H1 (cell line): Measurements from ENCODE around the gene GALNT13. TPM values are rescaled to one million over a fixed set of nuclear protein-coding genes. Genes with fewer than 3 reads are reported as not detected.

Experiments
- CBX5 ChIP-seq: fragments of 300-800, 300-1000 bp; sonication (generic); IDR thresholded peaks from 2 replicates; pipeline ENCODE4 v1.7.1; 2016; ENCODE audit warnings: antibody characterized with exemption, low read length, low read depth
- EZH2 ChIP-seq: fragments of 200-600 bp; sonication (generic); IDR thresholded peaks from 2 replicates; pipeline ENCODE4 v1.7.1; 2012; ENCODE audit warnings: low read depth, mild to moderate bottlenecking, moderate library complexity, low read length, inconsistent platforms; ENCODE audit not compliant: severe bottlenecking
- JUND ChIP-seq: IDR thresholded peaks from 2 replicates; pipeline ENCODE4 v1.6.1; 2011; ENCODE audit warnings: mild to moderate bottlenecking, improper control_type of control experiment, low read length
- NANOG ChIP-seq: IDR thresholded peaks from 2 replicates; pipeline ENCODE4 v1.6.1; 2011; ENCODE audit warnings: low read length, low read depth, mild to moderate bottlenecking, inconsistent platforms; ENCODE audit not compliant: insufficient read depth, poor library complexity, severe bottlenecking
- NRF1 ChIP-seq: IDR thresholded peaks from 2 replicates; pipeline ENCODE4 v1.6.1; 2011; ENCODE audit warnings: mild to moderate bottlenecking, low read depth, low read length, improper control_type of control experiment
- POLR2AphosphoS5 ChIP-seq: IDR thresholded peaks from 2 replicates; pipeline ENCODE4 v1.6.1; 2011; ENCODE audit warnings: low read depth, low read length
- RBBP5 ChIP-seq: IDR thresholded peaks from 2 replicates; pipeline ENCODE4 v1.7.1; 2012; ENCODE audit warnings: low read depth, mild to moderate bottlenecking, inconsistent platforms, low read length, moderate library complexity, borderline replicate concordance
- SRF ChIP-seq: IDR thresholded peaks from 2 replicates; pipeline ENCODE4 v1.6.1; 2011; ENCODE audit warnings: mild to moderate bottlenecking, low read depth, low read length, moderate library complexity
- TBP ChIP-seq: IDR thresholded peaks from 2 replicates; pipeline ENCODE4 v1.6.1; 2011; ENCODE audit warnings: low read depth, low read length, improper control_type of control experiment
- TEAD4 ChIP-seq: IDR thresholded peaks from 2 replicates; pipeline ENCODE4 v1.6.1; 2012; ENCODE audit warnings: low read depth, low read length, inconsistent platforms, mixed read lengths
- polyA plus RNA-seq, 7 experiments: library from polyadenylated mRNA; depleted of rRNA in 3 of 7; stranded (reverse) in 5 of 7; unstranded in 2 of 7; fragments of >200 nt in 5 of 7; fragments of 200-250 nt in 2 of 7; gene quantifications; 1 replicate in 5 of 7; 2 replicates in 1 of 7; 4 replicates in 1 of 7; pipeline versions ENCODE4 v1.2.1 to v1.2.3, GENCODE V29; 2011 to 2013; ENCODE audit warnings: missing spikeins in 2 of 7, mixed read lengths in 2 of 7
- total RNA-seq: library from RNA; stranded (reverse); fragmentation: NEBNext Ultra II Directional; extraction: Animal tissue kit (Norgen Biotek cat#: 25700); gene quantifications from 2 replicates; pipeline ENCODE4 v1.2.1, GENCODE V29; 2021
- TF ChIP-seq, protein P1 (sequence below): fragments of 300-600 bp; sonication (generic); IDR thresholded peaks from 2 replicates; pipeline ENCODE4 v1.7.1; 2012; ENCODE audit warnings: low read length, moderate library complexity, mild to moderate bottlenecking, inconsistent platforms; ENCODE audit not compliant: insufficient replicate concordance

GALNT13 gene
- total and polyA plus RNA-seq, 2 of the 8 experiments (the other 6 are each of a cell fraction or from before 2014, with no cell fraction given): 3.2 to 9.6 TPM

DNA sequence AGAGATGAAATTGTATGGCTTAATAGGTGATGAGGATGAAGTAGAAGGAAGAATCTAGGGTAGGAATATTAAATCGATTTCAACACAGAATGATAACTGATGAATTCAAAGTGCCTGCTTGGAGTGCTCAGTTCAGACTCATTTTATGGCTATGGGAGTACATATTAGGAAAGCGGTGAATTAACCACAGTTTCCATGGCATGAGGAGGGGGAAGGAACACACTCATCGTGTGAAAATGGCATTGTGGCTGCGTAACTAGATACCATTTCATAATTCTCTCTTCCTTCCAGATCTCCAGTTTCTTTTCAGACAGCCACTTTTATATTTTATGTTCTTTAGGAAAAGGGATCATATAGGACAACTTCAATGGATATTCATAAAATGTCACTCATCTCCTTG lies 594.5 kb downstream of the GALNT13 start (continued):
- TF ChIP-seq, protein P1, sequence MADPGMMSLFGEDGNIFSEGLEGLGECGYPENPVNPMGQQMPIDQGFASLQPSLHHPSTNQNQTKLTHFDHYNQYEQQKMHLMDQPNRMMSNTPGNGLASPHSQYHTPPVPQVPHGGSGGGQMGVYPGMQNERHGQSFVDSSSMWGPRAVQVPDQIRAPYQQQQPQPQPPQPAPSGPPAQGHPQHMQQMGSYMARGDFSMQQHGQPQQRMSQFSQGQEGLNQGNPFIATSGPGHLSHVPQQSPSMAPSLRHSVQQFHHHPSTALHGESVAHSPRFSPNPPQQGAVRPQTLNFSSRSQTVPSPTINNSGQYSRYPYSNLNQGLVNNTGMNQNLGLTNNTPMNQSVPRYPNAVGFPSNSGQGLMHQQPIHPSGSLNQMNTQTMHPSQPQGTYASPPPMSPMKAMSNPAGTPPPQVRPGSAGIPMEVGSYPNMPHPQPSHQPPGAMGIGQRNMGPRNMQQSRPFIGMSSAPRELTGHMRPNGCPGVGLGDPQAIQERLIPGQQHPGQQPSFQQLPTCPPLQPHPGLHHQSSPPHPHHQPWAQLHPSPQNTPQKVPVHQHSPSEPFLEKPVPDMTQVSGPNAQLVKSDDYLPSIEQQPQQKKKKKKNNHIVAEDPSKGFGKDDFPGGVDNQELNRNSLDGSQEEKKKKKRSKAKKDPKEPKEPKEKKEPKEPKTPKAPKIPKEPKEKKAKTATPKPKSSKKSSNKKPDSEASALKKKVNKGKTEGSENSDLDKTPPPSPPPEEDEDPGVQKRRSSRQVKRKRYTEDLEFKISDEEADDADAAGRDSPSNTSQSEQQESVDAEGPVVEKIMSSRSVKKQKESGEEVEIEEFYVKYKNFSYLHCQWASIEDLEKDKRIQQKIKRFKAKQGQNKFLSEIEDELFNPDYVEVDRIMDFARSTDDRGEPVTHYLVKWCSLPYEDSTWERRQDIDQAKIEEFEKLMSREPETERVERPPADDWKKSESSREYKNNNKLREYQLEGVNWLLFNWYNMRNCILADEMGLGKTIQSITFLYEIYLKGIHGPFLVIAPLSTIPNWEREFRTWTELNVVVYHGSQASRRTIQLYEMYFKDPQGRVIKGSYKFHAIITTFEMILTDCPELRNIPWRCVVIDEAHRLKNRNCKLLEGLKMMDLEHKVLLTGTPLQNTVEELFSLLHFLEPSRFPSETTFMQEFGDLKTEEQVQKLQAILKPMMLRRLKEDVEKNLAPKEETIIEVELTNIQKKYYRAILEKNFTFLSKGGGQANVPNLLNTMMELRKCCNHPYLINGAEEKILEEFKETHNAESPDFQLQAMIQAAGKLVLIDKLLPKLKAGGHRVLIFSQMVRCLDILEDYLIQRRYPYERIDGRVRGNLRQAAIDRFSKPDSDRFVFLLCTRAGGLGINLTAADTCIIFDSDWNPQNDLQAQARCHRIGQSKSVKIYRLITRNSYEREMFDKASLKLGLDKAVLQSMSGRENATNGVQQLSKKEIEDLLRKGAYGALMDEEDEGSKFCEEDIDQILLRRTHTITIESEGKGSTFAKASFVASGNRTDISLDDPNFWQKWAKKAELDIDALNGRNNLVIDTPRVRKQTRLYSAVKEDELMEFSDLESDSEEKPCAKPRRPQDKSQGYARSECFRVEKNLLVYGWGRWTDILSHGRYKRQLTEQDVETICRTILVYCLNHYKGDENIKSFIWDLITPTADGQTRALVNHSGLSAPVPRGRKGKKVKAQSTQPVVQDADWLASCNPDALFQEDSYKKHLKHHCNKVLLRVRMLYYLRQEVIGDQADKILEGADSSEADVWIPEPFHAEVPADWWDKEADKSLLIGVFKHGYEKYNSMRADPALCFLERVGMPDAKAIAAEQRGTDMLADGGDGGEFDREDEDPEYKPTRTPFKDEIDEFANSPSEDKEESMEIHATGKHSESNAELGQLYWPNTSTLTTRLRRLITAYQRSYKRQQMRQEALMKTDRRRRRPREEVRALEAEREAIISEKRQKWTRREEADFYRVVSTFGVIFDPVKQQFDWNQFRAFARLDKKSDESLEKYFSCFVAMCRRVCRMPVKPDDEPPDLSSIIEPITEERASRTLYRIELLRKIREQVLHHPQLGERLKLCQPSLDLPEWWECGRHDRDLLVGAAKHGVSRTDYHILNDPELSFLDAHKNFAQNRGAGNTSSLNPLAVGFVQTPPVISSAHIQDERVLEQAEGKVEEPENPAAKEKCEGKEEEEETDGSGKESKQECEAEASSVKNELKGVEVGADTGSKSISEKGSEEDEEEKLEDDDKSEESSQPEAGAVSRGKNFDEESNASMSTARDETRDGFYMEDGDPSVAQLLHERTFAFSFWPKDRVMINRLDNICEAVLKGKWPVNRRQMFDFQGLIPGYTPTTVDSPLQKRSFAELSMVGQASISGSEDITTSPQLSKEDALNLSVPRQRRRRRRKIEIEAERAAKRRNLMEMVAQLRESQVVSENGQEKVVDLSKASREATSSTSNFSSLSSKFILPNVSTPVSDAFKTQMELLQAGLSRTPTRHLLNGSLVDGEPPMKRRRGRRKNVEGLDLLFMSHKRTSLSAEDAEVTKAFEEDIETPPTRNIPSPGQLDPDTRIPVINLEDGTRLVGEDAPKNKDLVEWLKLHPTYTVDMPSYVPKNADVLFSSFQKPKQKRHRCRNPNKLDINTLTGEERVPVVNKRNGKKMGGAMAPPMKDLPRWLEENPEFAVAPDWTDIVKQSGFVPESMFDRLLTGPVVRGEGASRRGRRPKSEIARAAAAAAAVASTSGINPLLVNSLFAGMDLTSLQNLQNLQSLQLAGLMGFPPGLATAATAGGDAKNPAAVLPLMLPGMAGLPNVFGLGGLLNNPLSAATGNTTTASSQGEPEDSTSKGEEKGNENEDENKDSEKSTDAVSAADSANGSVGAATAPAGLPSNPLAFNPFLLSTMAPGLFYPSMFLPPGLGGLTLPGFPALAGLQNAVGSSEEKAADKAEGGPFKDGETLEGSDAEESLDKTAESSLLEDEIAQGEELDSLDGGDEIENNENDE: no peak
- TF ChIP-seq EZH2 (no peak), POLR2AphosphoS5 (no peak), RBBP5 (no peak), NRF1 (no peak), CBX5 (no peak), SRF (no peak), JUND (no peak), TEAD4 (no peak), NANOG (no peak), TBP (no peak)
